Retinal pigment epithelial cell (primary cell): ENCODE data around the gene ASTL.
"Not testable (repeated sequence)": the region's sequence is repeated elsewhere in the genome, so short reads cannot be mapped to it uniquely, and the experiment has no call there.

Experiments used
- DNase-seq: peaks from one replicate; pipeline ENCODE4 v3.0.0-alpha.2; 2010; ENCODE audit warnings: low read depth
- H3K4me3 ChIP-seq: 2 replicates; pipeline ENCODE4 v1.5.1; 2011; ENCODE audit warnings: mild to moderate bottlenecking, low read length, control low read depth, moderate library complexity
- CTCF ChIP-seq: conservative IDR thresholded peaks from 2 replicates; pipeline ENCODE4 v1.5.1; 2011; ENCODE audit warnings: low read depth, low read length, control low read depth, inconsistent platforms

ASTL gene

GRCh38 chr2:96088340-96089335 is 49.7 kb downstream of the ASTL start:
- DNase-seq: no peak
- TF ChIP-seq CTCF: no peak
- H3K4me3 ChIP-seq: no peak overlapping the region

- no peak for TF ChIP-seq CTCF
- DNase-seq: no peak
- H3K4me3 ChIP-seq: no peak overlapping the region
Measured at GRCh38 chr2:96087130-96087529, 51.2 kb downstream of the ASTL start.

DNA sequence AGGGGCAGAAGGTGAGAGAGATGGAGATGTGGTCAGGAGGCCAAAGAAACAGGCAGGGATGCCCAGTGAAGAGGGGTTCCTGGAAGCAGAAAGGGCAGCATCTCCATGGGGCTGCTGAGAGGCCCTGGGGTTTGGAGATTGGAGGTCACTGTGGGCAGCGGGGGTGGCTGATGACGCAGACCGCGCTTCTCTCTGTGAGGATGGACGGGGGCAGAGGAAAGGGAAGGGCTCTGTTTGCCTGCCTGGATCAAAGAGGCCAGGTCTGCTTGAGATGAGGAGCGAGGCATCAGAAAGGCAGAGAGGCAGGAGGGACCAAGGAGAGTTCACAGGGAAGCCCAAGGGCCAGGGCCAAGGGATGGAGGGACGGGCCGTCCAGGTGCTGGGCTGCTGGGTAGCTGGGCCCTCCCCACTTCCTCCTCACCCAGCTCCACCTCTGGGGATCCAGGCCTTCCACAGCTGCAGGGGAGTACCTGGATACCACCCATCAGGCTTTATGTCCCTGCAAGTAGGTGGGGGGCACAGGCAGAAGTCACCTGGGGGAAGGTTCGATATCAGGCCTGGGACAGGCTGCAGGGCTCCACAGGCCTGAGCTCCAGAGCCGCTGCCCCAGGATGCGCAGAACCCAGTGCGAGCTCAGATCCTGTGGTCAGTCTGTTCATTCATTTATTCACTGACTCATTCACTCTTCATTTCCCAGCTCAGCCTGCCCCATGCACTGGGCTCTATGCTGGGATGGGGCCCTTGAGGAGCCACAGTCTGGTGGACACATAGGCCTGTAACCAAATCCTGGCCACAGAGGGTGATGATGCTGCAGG is 52.6 kb downstream of the ASTL start:
- TF ChIP-seq CTCF: no peak
- DNase-seq: no peak
- no peak overlapping the region for H3K4me3 ChIP-seq

- not testable (repeated sequence) for DNase-seq
Measured at GRCh38 chr2:96084858-96085518, 53.3 kb downstream of the ASTL start.

DNA sequence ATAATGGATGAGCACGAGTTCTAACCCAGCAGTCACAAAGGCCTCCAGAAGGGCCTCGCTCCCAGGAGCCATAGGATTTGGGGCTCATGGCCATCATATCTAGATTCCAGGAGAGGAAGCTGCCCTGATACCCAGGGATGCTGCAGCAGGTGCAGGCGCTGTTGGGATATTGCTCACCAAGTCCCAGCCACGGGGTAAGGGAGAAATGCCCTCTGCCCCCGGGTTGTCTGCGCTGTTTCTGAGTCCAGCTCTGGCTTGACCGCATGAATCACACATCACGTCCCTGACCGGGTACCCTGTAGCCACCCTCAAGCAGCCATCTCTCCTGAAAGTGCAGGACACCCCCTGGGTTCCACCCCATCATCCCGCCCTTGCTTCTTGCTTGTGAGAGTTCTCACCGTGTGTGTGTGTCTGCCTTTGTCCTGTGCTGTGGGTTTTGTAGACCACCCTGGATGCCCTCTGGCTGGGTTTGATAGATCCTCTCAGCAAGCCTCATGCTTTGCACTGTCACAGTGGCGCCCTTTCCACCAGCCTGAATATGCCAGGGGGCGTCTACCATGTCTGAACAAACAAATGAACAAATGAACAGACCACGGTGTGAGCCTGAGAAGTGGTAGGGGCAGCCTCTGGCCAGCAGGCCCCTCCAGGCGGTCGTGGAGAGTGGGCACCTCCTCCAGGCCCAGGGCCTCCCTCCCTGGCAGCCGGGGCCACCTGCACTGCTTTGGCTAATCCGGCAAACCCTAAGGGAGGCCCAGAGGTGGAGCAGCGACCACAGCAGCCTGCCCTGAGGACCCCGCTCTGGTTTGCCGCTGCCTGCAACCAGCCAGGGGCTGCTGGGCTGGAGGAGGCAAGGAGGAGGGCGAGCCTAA is 54.1 kb downstream of the ASTL start:
- TF ChIP-seq CTCF: no peak
- no peak for DNase-seq
- H3K4me3 ChIP-seq: no peak overlapping the region

More at GRCh38 chr2:96084858-96085518, 53.3 kb downstream of the ASTL start:
- not testable (repeated sequence) for H3K4me3 ChIP-seq

- no peak overlapping the region for H3K4me3 ChIP-seq
- no peak for DNase-seq
- no peak for TF ChIP-seq CTCF
Measured at GRCh38 chr2:96083064-96083939, 55.0 kb downstream of the ASTL start.
